Stimulated activated naive CD4-positive, alpha-beta T cell treated with Interleukin-2 at 50 U/mL for 16 hours (primary cell): ENCODE data around the gene ADRA2A.

Experiments used
- DNase-seq: peaks from one replicate; lab custom pipeline; 2025; lab: John Stamatoyannopoulos, UW

ADRA2A gene

DNA sequence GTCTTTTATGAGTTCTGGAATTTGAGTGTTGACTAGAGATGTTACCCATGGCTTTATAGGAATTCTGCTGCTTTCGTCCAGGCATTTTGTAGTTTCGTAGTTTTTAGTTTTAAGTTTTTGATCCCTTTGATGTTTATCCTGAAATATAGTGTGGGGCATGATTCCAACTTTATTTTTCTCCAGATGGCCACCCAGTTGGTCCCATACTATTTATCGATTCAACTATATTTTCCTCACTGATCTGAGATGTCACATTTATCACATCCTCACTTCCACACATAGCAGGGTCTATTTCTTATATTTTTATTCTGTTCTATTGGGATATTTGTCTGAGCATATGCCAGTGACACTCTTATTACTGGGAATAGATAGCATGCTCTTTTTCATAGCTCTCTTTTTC, 33.9 kb downstream of the ADRA2A start:
- DNase-seq = no peak

DNA sequence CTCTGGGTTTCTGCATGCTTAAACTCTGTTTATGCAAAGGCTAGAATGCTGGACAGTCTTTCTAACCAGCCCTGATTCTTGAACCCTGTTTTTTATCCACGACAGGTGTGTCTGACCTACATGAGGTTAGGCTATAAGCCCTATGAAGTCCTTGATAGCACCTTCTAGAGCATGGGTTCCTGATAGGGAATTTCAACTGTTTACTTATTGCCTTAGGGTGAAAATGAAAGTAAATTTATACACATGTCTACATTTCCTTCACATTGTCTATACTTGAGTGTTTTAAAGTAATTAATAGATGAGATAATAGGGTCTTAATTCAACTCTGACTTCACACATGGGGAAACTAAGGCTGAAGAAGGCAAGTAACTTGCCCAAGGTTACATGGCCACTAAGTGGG, 35.5 kb downstream of the ADRA2A start:
- DNase-seq = no peak

DNA sequence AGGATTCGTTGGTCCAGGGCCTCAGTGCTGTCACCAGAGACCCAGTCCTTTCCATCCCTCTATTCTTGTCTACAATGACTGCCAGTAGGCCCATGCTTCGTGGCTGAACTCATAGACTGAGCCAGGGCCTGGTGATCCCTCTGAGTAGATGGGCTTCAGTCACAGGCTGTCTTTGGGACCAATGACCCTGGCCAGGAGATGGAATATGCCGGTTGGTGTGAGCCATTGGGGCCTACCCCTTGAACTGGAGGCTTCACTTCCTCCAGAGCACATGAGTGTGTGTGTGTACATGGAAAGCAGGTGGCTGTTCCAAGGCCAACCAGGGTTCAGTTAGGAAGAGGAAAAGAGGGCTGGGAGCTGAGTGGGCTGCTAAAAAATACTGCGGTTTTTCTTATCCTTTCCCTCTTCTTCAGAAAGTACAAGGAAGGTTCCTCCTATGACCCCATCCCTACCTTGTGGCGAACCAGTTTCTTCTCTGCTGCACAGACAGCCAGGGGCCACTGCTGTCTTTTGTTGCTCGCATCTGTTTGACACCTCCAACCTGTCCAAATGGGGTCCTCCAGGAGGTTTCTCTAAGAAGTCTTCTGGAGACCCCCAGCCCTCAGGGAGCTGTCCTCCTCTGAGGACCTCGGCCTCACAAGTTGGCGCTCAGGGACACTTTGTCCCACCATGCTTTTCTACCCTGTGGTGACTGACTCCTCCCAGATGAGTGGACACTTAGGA, 36.6 kb downstream of the ADRA2A start:
- DNase-seq = no peak

DNA sequence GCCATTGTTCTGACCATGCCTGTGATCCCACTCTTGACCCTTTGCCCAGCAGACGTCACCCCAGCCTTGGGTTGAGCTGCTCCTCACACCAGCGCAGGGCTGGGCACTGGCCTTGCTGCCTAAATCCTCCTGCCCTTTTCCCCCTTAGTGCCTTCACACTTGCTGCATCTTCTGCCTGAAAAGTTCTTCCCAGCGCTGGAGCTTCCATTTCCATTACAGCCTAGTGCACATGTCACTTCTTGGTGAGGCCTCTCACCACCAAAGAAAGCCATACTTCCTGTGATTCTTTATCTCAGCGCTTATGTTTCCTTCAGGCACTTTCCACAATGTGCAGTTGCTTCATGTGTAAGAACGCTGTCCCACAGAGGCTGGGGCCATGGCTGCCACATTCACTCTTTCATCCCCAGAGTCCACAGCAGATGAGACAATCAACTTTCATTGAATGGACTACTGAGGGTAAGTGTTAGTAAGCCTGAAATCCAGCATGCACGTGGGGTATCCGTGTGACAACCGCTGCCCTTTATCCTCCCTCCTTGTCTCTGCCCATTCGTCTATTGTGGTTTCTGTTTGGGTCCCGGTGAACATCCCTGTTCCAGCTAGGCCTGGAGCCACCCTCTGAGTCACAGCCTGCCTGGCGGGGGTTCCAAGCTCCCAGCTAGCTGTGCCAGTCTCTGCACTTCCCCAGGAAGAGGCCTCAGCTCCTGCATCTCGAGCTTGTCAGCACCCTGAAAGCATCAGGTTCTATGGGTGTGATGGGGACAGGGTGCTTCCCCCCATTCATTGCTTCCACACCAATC, 37.3 kb downstream of the ADRA2A start:
- DNase-seq = no peak

DNA sequence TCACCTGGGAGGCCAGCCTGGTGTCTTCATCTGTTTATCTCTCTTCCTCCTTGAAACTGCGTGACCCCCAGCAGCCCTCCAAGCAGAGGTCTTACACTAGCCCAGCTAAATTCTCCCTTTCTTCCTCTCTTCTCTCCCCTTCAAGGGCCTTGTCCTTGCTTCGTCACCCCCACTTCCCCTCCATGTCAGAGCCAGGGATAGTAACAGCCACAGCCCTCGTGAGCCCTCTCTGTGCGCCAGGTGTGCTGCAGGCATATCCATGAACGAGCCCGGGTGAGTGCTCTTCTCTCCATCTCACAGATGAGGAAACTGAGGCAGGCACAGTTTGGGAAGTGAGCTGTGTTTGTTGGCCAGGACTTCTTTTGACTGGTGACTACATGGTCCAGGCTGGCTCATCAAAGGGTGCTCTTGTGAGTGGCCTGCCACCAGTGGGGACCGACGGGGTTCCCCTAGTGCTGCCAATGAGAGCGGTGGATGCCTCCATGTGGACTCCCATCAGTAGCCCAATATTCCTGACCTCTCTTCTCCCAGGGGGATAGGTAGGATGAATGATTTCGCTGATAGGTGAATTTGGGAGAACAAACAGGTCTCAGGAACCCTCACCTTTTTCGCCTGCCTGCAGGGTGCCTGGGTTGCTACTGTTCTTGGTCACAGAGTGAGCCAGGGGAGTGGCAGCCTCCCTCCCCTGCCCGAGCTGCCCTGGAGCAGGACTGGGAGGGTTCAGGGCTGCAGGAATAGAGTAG, 38.1 kb downstream of the ADRA2A start:
- DNase-seq = no peak

DNA sequence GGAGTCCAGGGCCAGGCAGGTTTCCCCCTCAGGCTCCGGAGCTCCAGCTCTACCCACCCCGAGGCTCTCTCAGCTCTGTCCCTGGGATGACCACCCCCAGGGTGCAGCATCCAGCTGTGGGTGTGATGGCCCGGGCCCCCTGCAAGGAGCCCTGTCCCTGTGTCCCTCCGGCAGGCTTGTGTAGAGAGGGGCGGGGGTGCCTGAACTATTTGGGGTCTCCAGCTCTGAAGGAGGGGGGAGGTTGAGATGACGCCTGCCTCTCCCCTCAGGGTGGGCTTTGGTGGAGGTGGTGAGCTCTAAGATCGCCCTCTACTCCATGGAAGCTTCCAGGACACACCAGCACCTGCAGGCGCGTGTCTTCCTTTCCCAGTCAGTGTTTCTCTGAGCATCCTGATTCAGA, 39.4 kb downstream of the ADRA2A start:
- DNase-seq = no peak

DNA sequence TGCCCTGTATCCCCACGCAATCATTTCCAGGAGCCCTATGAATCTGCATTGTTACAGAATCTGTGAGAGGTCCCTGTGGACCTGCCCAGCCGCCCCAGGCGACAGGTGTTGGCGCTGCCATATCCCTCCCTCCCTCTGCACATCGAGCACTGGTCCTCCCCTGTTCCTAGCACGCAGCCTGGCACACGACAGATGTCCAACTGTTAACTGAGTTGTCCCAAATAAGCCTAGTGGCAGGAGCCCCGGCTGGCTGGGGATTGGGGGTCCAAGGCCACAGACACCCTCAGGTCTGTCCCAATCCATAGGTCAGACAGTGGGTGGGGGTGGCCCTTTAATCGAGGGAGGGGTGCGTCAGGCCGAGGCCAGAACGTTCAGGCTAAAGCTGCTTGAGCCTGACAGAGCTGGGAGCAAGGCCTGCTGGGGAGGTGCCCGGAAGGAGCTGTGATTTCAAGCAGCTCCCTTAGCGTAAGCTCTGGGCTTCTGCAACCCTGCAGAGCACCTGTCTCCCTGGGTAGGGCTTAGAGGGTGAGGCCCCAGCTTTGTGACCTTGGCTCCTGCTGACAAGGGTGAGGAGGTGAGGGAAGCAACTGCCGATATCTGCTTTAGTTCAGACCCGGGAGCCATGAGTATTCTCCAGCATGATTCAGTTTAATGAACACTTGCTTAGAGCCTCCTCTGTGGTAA, 40.1 kb downstream of the ADRA2A start:
- no peak for DNase-seq

DNA sequence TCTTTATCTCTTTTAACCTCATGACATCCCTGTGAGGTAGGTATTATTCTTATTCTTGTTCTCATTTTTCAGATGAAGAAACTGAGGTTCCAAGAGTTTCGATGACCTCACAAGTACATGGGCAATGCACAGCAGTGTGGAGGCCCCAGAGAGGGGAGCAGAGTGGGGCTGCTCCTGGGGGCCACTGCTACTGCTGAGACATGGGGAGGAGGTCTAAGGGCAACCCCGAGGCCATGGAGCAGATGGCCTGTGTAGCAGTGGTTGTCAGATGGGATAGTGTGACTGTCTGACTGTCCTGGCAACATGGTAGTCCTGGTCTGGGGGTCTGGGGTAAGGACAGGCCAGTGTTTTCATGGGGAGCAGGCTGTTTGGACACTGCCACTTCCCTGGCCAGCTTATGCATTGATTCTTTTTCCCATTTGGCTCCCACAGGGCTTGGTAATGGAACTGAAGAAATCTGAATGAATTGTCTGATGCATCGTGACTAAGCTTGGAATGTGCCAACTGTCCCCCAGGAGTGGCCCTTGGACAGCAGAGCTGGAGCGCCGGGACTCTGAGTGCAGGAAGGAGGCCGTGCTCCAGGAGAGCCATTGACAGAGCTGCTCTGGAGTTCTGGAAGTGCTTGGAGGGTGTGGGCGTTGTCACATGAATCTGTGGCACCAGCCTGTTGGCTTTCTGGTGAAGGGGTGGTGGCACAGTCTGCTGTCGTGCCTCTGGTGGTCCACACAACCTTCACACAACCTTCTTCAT, 40.9 kb downstream of the ADRA2A start:
- no peak for DNase-seq

DNA sequence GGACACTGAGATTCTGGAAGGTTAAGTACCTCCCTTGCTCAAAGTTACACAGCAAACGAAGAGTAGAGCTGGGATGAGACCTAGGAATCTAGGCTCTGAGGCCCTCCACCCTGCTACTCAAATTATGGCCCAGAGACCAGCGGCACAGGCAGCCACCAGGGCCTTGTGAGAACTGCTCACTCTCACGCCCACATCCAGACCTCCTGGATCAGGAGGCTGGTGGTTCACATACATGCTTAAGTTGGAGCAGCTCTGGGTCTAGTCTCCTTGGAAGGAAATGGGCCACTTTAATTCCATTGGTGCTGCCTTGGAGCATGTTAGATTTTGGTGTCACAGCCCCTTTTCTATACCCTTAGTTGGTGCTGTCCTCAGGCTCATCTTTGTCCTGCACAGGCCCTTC, 41.9 kb downstream of the ADRA2A start:
- DNase-seq = no peak

DNA sequence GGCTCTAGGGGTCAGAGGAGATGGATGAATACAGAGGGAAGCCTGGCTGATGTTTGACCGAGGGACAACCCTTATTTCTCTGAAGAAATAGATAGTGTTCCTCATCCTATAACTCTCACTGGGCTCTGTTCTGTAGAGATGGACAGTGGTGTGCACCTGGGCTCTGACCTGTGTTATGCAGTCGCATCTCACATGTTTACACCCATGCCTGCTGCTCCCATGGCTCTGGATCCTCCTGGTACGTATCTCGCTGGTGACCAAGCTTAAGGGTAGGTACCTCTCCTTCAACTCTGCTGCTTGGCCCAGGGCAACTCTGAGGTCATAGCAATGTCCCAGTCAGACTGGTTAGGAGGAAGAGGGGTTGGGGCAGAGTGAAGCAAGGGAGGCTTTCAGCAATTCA, 42.8 kb downstream of the ADRA2A start:
- no peak for DNase-seq

DNA sequence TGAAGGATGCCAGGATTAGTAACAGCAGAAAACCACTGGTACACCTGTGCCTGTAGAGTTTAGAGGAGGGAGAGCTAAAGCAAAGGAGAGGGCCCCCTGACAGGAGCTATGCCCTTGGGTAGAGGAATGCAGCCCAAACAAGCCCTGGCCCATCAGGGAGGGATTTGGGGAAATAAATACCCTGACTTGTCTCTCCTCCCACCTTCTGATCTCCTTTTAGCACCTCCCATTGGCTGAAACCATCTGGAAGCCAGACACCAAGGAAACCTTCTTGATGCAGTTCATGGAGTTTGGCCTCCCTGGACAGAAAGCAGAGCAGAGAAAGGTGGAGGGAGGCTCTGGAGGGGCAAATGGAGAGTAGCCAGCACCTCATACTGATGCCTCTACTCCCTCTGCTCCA, 45.3 kb downstream of the ADRA2A start:
- DNase-seq = no peak

DNA sequence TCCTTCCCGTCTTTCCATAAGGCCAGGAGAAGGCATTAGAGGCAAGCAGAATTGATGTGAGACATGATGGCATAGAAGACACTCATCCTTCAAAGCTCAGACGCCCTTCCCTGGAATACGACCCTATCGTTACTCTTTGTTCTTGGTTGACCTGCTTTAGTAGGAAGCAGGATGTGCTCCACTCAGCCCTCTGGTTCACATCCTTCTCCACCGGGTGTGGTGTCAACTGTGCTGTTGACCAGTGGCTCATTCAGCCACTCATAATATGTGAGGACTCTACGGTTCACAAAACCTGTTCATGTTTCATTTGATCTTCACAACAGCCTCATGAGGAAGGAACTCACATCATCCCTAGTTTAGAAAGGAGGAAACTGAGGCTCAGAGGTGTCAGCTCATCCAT, 47.1 kb downstream of the ADRA2A start:
- no peak for DNase-seq

DNA sequence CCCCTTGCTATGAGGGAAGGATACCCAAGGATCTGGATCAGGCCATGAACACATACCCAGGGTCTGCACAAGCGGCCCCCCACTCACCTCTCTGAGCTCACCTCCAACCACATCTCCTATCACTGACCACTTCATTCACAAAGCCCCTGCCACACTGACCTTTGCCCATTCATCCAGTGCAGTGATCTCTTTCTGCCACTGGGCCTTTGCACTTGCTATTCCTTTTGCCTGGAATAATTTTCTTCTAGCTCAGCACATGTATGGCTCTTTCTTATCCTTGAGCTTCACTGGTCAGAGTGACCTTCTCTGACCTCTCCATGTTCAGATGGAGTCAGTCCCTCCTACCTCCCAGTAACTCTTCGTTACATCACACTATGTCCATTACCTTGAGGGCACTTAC, 48.3 kb downstream of the ADRA2A start:
- DNase-seq = no peak

DNA sequence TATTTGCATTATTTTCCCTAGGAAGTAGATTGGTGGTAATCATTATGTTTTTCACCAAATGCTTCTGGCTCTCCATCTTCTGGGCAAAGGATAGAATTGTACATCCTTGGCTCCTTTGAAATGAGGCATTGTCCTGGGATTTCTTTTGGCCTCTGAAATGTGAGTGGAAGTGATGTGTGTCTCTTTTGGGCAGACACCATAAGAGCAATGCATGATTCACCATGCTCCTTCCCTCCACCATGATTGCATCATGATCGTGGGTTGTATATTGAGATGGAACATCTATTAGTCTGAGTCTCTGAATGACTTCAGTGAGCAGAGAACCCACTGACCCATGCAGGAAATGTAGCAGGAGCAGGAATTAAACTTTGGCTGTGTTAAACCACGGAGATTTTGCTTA, 49.2 kb downstream of the ADRA2A start:
- DNase-seq = no peak

DNA sequence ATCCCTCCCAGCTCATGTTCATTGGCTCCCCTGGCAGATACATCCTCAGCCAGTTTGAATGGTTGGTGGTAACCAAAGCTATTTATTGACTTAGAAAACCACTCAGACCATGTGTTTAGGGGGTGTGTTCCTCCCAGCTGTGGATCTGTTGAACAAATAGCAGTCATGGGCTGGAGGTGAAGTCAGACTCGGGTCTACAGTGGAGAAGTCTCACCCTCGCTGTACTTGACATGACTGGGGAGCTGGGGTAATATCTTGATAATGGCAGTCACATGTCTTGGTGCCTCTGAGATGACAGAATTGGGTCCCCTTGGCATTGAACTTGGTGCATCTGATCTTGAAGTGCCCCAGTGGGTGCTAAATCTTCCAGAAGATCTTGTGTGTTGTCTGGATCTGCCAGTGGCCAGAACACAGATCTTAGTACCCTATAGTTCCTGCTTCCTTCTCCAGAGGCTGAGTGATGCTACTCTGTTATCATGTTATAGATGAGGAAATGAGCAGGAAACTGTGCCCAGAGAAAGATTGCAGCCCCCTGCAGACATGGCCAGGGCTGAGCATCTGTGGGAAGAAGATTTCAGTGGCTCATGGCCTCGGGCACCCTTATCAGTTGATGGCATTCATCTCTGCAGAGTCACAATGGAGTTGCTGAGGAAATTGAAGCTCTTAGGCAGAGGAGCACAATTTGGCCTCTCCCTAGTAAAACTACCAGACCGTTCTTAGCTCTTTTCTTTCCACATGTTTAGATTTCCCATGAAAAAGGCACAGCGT, 50.4 kb downstream of the ADRA2A start:
- DNase-seq = no peak

DNA sequence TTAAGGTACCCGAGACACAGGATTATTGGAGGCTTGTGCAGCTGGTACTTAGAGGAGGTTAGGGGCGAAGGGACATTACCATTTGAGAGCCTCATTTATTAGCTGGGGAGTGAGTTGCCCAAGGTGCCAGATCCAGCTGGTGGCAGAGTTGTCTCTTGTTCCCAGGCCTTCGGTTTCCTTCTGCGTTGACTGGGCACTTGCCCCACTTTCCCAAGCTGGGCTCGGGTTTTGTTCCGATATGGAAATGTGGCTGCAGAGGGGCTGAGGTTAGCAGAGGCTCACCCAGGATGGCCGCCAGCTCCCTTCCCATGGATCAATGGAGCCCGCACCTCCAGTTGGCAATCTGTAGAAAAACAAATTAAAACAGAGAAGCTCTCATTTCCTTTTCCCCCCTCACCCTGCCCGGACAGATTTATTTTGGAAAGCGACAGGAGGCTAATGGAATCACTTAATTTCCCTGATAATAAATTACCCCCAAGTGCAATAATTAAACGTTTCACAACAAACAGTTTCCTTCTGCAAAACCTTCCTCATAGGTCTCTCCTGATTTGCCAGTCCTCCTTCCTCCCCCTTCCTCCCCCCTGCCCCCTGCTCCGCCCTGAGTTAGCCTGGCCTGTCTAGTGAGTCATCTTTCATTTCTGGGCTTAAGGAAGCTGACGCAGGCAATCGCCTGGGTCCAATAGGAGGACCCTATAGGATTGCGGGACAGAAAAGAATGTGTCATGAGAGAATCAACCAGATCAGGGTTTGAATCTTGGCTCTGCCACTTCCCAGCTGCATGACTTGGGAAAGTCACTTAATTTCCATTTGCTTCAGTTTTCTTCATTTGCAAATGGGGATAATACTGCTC, 51.7 kb downstream of the ADRA2A start:
- DNase-seq = no peak

DNA sequence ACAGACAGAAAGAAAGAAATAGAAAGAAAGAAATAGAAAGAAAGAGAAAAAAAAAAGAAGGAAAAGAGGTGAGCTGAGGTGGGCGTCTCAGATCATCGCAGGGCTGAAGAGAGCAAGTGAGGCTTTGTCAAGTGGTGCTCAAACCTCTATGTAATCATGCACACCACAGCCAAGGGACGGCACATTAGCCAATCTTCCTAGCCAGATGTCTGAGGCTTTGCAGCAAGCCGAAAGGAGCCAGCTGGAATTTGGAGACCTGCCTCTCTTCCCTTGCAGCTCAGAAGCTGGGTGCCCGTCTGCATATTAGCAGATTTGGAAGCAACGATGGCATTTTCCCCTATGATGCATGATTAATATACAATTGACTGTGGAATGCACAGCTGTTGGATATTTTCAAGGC, 52.5 kb downstream of the ADRA2A start:
- no peak for DNase-seq

DNA sequence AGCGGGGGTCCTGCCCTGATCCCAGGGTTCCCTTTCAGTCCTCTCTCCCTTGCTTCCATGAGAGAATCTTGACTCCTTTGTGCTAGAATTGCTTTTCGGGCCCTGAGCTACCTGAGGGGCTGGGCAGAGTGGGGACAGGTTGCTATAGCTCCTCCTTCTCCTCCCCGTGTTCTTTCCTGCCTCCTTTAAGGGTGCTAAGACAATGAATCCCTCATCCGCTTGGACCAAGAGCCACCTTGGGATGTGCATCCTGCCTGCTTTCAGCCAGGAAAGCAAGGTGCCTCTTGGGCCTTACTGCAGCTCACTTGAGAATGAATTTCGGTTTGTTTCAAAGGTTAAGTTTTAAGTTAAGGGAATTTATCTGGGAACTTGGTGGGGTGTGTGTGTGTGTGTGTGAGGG, 53.6 kb downstream of the ADRA2A start:
- no peak for DNase-seq
